HG03097 (cell line): ENCODE measurements around the gene RPSA.
"Not testable (repeated sequence)": the region's sequence is repeated elsewhere in the genome, so short reads cannot be mapped to it uniquely, and the experiment has no call there.

Experiments
- ATAC-seq: cut with Tn5 transposase; IDR thresholded peaks from one replicate; pipeline ENCODE4 v1.9.1; 2021; ENCODE audit not compliant: unreplicated experiment, low FRiP score

RPSA gene

DNA sequence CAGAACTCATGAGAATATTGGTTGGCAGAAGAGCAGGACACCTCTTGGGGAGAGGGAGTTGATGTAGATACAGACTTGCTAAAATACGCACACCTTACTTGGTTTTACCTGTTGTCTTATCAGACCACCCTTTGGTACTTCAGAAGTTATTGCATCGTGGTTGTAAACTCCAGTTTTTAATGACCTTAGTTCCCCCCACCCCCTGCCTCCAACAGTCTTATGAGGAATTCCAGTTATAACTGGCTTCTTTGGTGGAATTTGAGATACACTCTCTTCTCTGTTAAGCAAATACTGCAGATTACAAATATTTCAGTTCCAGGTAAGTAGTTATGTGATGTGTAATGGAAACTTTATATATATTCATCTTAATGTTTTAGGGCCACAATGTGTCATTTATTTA, 18.4 kb upstream of the RPSA start:
- no peak for ATAC-seq

- peak; percentile 66 for ATAC-seq
Observed at GRCh38 chr3:39388741-39389248, 17.7 kb upstream of the RPSA start.

DNA sequence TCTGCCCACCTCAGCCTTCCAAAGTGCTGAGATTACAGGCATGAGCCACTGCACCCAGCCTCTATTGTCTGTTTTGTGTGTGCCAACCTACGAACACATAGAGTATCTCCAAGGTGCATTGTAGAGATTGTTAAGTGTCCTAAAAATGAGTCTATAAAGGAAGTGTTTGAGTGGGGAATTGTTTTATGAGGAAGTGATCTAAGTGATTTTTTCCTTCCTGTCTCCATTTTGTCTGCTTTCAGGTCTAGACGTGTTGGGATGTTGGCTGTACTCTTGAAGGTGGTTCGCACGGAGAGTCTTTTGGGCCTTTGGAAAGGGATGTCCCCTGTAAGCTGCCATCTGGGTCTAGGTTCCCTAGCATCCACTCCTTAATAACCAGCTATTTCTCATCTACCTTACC, 16.3 kb upstream of the RPSA start:
- ATAC-seq: no peak

- ATAC-seq: no peak
Observed at GRCh38 chr3:39396690-39397089, 9.8 kb upstream of the RPSA start.

- ATAC-seq: no peak
Observed at GRCh38 chr3:39398700-39399099, 7.8 kb upstream of the RPSA start.

DNA sequence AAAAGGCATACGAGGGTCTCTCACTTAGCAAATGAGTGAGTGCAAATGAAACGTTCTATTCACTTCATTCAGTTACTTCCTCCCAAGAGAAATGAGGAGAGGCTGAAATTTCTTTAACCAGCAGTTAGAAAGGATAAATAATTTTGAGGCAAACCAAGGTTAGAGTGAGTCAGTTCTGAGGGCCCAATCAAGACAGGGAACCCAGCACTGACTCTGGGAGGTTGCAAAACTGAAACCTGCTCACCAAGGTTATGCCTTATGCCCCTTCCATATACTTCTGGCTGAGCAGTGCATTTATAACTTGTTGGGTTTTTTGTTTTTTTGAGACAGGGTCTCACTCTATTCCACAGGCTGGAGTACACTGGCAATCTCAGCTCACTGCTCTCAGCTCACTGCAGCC, 4.5 kb upstream of the RPSA start:
- ATAC-seq: no peak

- ATAC-seq: no peak
Observed at GRCh38 chr3:39404943-39405686, 1.4 kb upstream of the RPSA start.

GRCh38 chr3:39405687-39406367, 693 bp upstream of the RPSA start:
- ATAC-seq: no peak

DNA sequence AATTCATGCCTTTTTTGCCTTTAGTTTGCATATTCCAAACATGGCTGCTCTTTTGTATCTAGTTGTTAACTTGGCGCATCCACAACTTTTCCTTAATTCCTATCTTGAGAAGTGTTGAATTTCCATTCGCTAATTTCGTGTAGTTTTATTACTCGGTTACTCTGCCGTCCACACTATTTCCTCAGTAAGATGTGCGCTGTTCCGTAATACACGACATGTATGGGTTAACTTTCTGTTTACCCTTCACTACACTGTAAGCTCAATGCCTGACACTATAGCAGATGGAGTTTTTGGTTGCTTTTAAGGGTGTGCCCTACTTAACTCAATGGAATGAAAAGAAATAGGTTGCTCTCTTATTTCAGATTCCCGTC, 724 bp downstream of the RPSA start:
- no peak for ATAC-seq

GRCh38 chr3:39407773-39408492, 1.4 kb downstream of the RPSA start:
- ATAC-seq: no peak

DNA sequence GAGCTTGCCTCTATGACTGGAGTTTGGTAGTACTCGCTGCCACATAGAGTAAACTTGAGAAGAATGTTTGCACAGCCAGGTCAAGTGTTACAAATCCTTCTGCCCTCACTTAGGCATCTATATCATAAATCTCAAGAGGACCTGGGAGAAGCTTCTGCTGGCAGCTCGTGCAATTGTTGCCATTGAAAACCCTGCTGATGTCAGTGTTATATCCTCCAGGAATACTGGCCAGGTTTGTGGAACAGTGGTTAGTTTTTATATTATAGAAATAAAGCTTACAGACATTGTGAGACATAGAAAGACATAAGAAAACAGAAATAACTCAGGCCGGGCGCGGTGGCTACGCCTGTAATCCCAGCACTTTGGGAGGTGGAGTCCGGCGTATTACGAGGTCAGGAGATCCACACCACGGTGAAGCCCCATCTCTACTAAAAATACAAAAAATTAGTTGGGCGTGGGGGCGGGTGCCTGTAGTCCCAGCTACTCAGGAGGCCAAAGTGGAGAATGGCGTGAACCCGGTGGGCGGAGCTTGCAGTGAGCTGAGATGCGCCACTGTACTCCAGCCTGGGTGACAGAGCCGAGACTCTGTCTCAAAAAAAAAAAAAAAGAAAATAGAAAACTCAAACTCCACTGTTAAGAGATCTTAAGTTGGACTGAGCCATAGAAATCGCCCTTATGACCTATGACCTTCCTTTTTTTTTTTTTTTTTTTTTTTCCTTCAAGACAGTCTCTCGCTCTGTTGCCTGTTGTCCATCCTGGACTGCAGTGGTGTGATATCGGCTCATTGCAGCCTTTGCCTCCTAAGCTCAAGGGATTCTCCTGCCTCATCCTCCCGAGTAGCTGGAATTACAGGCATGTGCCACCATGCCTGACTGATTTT, 2.2 kb downstream of the RPSA start:
- no peak for ATAC-seq

DNA sequence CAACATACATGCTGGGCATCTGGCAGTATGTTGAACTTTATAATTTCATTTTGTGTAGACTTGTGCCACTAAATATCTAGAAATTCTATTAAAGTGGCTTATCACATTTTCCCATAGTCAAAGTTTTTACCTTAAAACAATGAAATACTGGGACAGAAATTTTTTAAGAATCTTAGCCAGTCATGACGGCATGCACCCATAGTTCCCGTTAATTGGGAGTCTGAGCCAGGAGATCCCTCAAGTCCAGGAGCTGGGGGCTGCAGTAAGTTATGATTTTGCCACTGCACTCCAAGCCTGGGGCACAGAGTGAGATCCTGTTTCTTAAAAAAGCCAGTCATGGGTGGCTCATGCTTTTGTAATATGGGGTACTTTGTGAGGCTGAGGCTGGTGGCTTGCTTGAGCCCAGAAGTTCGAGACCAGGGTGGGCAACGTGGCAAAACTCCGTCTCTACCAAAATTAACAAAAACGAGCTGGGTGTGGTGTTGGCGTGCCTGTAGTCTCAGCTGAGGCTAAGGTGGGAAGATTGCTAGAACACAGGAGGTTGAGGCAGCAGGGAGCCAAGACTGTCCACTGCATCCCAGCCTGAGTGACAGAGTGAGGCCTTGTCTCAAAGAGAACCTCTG, 3.1 kb downstream of the RPSA start:
- ATAC-seq: no peak

DNA sequence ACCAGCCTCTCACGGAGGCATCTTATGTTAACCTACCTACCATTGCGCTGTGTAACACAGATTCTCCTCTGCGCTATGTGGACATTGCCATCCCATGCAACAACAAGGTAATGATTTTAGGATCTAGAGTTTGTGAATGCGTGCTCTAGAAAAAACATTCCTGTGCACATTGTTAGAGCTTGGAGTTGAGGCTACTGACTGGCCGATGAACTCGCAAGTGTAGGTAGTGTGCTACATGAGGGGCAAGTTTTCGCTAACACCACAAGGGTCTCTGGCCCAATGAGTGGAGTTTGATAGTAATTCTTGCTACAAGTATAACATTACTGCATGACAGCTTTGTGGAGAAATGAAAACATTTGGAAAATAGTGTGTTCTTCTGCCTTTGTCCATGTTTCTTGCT, 4.4 kb downstream of the RPSA start:
- ATAC-seq: no peak

GRCh38 chr3:39412668-39413260, 6.2 kb downstream of the RPSA start:
- no peak for ATAC-seq

- no peak for ATAC-seq
Observed at GRCh38 chr3:39413691-39414420, 7.3 kb downstream of the RPSA start.

GRCh38 chr3:39414421-39414907, 7.9 kb downstream of the RPSA start:
- ATAC-seq: no peak

DNA sequence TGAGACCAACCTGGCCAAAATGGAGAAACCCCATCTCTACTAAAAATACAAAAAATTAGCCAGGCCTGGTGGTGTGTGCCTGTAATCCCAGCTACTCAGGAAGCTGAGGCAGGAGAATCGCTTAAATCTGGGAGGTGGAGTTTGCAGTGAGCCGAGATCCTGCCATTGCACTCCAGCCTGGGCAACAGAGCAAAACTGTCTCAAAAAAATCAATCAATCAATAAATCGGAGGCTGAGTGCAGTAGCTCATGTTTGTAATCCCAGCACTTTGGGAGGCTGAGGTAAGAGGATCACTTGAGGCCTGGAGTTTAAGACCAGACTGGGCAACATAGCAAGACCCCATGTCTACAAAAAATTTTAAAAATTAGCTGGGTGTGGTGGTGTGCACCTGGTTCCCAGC, 8.8 kb downstream of the RPSA start:
- ATAC-seq: not testable (repeated sequence)

GRCh38 chr3:39415983-39416382, 9.5 kb downstream of the RPSA start:
- no peak for ATAC-seq

DNA sequence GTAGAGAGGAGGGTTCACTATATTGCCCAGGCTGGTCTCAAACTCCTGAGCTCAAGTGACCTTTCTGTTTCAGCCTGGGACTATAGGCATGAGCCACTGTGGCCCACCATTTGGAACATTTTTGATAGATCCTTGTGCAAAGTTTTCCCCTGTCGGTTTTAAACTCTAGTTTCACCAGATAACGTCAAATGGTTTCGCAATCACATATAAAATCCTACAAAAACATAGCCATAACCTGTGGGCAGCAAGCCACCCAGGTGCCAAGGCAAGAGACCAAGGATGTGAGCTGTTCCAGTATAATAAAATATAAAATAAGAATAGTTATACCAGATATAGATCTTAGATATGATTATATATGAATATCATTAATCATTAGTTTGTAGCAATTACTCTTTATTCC, 10.5 kb downstream of the RPSA start:
- not testable (repeated sequence) for ATAC-seq
